CD1c-positive myeloid dendritic cell (primary cell): Measurements from ENCODE around the gene ITGA11.
A peak's percentile ranks its signal among the peaks of the same experiment; 100 is the strongest.

ENCODE experiments used
- DNase-seq: peaks from one replicate; pipeline ENCODE4 v3.0.0-alpha.2; 2016; ENCODE audit errors: extremely low spot score

The ITGA11 gene

DNA sequence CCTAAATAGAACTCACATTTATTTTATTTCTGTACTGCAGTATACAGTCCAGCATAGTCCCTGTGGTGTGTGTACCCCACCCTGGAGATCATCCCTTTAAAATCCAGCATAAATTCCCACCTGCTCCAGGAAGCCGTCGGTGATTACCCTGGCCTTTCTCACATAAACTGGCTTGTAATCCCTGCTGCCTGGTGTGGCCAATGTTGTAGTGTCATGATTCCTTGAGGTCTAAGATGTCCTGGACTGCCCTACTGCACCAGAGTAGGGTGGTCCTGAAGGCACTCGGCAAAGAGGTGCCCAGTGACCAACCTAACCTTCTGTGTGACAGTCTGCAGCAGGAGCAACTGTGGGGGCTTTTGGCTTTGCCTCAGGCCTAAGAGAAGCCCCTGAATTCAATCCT lies 58.9 kb downstream of the ITGA11 start:
- DNase-seq, result no peak

DNA sequence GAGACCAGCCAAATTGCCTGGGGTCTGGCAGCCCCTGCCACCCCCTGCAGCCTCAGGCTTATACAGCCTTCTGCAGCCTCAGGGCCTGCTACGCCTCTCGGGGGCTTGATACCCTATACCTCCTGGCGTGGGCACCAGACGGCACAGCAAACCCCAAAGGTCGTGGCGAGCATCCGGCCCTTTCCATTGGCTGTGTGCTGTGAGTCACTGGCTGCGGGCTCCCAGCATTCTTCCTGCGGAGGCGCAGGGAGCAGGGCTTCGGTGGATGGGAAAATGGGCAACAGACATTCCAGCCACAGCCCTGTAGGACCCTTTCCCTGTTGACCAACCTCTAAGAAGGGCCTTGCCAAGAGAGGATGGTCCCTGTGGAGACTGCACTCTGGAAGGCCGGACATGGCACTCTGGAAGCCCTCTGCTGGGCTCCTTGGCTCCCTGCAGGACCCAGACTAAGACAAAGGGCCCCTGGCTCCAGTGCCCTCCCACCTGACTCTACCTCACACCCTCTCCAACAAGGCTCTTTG lies 59.6 kb downstream of the ITGA11 start:
- DNase-seq, result peak; percentile 26

DNA sequence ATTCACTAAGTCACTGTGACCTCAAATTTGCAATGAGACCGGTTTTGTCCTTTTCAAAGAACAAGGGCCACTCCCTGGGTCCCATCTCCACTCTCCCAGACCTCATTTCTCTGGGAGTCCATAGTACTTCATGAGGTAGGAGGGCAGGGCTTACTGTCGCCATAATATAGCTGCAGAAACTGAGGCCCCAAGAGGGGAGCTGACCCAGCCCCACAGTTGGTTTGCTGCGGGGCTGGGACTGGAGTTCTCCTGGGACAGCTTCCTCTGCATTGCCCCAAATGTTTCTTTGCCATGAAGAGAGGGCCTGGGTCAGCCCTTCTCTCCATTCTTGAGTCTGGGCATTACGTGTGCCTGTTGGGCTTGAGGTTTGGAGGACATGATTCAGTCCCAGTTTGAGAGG lies 60.1 kb downstream of the ITGA11 start:
- DNase-seq, result no peak

DNA sequence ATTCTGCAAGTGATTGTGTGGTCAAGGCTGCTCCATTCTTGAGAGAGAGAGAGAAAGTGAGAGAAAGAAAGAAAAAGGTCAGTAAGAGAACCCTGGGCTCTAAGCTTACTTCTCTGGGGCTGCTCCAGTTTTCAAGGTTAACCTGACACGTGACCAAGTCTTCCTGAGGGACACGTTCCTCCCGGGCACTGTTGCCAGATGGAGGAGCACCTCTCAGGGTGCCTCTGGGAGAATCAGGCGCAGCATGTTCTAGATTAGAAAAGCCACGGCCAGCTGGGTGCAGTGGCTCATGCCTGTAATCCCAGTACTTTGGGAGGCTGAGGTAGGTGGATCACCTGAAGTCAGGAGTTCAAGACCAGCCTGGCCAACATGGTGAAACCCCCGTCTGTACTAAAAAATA lies 60.8 kb downstream of the ITGA11 start:
- no peak for DNase-seq

GRCh38 chr15:68370768-68371151 lies 61.2 kb downstream of the ITGA11 start:
- DNase-seq, result no peak

DNA sequence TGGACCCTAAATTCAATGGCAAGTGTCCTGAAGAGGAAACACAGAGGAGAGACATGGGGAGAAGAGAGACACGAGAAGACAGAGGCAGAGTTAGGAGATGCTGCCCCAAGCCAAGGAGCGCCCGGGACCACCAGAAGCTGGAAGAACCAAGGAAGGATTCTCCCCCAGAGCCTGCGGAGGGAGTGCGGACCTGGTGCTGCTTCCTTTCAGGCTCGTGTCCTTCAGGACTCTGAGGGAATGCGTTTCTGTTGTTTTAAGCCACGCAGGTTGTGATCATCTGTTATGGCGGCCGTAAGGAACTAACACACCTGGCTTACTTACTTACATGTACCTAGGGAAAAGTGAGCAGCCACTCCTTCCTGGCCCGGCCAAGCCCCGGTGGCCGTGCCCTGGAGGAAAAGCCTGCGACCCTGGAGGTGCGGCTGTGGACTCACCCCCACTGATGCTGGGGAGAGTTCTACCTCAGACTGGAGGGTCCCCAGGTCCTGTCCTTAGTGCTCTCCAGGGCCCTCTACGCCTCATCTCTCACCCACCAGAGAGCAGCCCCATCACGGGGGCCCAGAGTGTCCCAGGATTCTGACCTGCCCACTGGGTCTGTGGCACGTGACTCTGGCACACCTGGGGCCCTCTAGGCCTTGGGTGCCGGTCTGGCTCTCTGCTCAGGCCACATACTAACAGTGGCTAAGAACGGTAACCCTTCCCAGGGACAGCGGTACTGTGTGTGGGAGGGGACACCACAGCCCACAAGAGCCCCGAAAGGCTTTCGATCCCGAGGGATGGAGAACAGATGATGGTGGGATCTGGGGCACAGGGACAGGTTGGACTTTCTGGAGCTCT lies 61.8 kb downstream of the ITGA11 start:
- no peak for DNase-seq

DNA sequence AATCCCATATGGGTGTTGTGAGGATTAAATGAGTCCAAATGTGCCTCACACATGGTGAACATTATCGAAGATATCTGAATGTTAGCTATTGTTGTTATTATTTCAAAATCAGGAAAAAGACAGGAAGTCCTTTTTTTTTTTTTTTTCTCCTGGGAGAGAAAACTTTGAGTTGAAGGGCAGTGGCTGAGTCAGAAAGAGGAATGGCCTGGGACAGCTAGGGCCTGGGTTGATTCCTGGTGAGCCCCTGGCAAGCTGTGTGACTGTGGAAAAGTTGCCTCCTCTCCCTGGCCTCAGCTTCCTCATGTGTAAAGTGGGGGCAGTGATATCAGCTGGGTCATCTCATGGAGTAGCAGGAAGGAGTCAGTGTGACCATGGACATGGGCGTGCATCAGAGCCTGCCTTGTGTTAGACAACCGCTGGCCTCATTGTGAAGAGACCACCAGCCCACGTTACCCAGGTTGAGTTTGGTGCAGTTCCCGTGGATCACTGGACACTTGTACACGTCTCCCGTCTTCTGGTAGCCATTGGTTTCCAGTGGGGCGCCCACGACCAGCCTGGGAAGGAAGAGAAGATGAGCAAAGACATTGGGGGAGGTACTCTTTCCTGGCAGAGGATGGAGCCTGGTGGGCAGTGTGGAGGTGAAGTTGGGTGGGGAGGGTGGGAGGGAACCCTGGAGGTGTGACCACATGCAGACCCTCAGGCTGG lies 63.1 kb downstream of the ITGA11 start:
- DNase-seq, result peak; percentile 31

DNA sequence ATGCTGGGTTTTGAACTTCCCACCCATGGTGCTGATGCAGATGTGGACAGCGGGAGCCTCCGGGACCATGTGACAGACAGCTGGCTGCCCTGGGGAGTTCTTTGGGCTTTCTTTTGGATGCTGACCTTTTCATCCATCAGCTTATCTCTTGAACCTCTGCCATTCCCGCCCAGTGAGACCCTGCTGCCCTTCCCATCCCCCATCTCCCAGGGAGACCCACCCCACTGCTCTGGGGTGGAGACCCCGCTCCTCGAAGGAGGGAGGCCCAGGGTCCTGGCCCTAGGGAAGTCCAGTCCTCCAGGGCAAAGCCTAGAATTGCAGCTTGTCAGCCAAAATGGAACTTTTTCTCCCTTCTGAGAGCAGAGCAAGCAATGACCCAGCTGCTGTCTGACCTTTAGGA lies 64.0 kb downstream of the ITGA11 start:
- DNase-seq, result no peak

GRCh38 chr15:68367226-68367625 lies 64.7 kb downstream of the ITGA11 start:
- no peak for DNase-seq

DNA sequence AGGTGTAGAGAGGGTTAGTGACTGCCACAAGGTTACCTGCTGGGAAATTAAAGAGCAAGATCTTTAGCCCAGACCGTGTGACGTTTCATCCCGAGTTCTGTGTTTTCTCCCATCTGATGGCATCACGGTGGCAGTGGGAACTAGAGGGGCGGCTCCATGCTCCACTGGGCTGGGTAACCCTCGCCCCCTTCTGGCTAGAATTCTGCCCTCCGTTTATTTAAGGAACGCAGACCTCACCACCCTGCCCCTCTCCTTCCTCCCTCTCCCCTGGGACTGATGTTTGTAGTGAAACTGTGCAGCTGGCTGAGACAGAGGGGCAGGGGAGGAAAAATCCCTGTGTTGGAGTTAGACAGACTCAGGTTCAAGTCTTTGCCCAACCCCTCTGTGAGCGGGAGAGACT lies 65.6 kb downstream of the ITGA11 start:
- peak; percentile 40 for DNase-seq

GRCh38 chr15:68365770-68366169 lies 66.2 kb downstream of the ITGA11 start:
- no peak for DNase-seq

DNA sequence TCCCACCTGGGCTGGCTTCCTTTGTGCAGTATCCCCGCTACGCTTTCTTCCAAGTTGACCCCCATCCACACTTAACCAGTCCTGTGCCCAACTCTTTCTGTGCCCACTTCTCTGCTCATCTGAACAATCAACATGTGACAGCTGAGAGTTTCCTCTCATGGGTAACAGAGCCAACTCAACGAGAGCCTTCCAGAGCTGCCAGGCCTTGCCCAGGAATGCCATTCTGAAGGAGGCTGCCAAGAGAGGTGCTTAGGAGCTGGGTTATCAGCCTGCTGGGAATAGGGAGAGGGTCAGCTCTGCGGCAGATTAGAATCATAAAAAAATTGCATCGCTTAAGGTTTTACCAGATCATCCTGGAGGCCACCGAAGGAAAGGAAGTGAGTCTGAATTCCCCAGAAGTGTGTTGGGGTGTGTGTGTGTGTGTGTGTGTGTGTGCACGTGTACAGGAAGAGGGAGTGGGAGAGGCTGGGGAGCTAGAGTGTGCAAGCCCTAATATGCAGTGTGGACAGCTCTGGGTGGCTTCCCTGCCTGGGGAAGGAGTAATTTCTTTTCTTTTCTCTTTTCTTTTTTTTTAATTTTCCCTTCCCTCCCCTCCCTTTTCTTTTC lies 66.7 kb downstream of the ITGA11 start:
- peak; percentile 80 for DNase-seq

DNA sequence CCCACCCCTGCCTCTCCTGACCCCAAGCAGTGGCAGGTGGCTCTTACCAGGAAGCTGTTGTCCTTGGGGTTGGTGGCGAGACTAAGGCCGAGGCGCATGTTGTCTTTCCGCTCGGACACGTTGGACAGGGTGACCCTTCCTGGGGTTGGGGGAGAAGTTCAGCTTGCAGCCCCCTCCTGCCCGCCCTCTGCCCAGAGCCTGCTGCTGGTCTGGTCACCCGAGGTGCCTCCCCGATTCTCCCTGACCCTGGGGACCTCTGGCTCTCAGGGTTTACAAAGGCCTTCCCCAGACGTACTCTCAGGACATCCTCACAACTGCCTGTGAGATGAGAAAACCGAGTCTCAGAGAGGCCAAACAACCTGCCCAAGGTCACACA lies 67.3 kb downstream of the ITGA11 start:
- no peak for DNase-seq

DNA sequence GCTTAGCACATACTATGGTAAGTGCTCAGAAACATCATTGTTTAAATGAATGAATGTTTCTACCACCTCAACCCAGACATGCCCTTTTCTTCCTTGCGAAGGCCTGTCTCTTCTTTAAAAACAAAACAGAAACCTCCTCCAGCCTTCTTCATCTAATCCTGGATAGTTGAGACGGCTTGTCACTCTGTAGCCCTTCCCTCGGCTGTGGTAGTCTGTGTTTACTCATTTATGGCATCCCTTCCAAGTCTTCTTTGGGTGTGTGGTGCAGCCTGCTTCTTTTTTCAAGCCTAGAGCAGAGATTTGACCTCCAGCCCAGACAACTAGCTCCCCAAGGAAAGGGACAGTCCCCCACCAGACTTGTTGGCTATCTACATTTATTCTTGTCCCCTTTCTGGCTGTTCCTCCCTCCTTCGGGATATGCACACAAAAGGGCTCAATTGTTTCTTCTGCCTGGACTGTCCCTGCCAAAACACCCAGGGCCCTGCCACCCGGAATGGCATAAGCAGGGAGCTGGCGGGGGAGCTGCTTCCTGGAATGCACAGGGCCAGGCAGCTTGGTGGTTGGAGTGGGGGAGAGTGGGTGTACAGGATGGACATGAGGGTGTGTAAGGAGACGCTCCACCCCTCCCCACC lies 67.8 kb downstream of the ITGA11 start:
- DNase-seq, result peak; percentile 49

- DNase-seq, result no peak
These were observed 68.6 kb downstream of the ITGA11 start for GRCh38 chr15:68363353-68363752.

GRCh38 chr15:68362537-68363126 lies 69.3 kb downstream of the ITGA11 start:
- DNase-seq, result no peak

DNA sequence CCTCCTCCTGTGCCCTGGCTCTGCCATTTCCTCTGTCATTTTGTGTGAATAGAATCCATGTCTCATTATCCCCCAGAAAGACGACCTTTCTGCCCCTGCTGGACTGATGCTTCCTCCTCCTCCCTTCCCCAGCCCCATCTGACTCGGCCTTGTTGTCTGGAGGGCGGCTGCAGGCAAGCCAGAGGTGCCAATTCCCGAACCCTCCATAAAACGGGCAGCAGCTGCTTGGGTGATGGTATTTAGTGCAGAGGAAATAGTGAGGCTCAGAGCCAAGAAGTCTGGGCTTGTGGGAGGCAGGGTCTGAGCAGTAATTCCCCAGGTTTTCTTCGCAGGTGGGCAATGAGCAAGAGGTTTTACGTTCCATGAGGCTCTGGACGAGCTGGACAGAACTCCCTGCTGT lies 71.2 kb downstream of the ITGA11 start:
- DNase-seq, result no peak

- DNase-seq, result no peak
These were observed 75.2 kb downstream of the ITGA11 start for GRCh38 chr15:68356778-68357177.

- peak; percentile 60 for DNase-seq
These were observed 77.0 kb downstream of the ITGA11 start for GRCh38 chr15:68354923-68355322.

- no peak for DNase-seq
These were observed 77.7 kb downstream of the ITGA11 start for GRCh38 chr15:68354268-68354667.

DNA sequence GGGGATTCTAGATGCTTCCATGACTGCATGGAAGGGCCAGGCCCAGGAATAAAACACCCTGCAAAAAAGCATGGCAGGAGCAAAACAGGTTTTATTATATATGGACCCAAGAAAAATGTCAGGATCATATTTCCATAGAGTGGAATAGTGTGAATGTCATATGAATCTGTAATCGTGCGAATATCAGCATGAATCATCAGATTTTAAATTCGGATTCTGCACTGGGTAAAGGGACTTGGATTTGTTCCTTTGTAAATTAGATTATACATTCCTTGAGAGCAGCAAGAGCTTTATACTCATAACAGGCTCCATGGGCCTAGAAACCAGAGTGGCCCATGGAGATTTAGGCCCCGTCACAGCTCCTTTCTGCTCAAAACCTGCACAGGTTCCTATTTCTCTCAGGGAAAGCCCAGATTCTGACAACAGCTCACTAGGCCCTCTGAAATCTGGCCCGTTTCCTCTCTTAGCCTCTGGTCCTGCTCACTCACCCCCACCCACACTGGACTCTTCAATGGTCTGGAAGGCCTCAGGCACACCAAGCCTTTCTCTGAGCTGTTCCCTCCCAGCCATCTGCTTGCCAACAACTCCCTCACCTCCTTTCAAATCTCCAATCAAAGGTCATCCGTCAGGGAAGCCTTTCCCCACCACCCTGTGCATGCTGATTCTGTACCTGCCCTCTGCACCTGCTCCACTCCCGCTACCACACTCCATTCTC lies 78.4 kb downstream of the ITGA11 start:
- DNase-seq, result peak; percentile 87
